H1 (cell line): ENCODE measurements around the gene RBM20. TPM values are rescaled to one million over a fixed set of nuclear protein-coding genes. Genes with fewer than 3 reads are reported as not detected.

Experiments used
- CTCF ChIA-PET: fragments of 300-600 bp; sonication (Branson Sonifier 250); formaldehyde crosslinking; loops from one replicate; lab custom pipeline; 2021; ENCODE audit not compliant: partially characterized antibody; lab: Charles Lee
- POLR2A ChIA-PET: fragments of 300-600 bp; sonication (Branson Sonifier 250); formaldehyde crosslinking; loops from one replicate; lab custom pipeline; 2021; ENCODE audit warnings: inconsistent platforms; ENCODE audit not compliant: partially characterized antibody; lab: Charles Lee
- DNase-seq, 2 experiments: peaks; one replicate each; pipeline versions ENCODE4 v3.0.0 to v3.0.0-alpha.2; 2010 to 2022; ENCODE audit warnings: low spot score in 2 of 2, low read depth in 1 of 2, mixed read lengths in 1 of 2
- FAIRE-seq: peaks from 2 replicates; lab custom pipeline; 2011; peaks lifted over from hg19 to GRCh38; lab: Jason Lieb, UNC
- H2AFZ ChIP-seq: 2 replicates; pipeline ENCODE4 v1.8.1; 2012; ENCODE audit warnings: low read length, inconsistent platforms
- H2AK5ac ChIP-seq: 2 replicates; pipeline ENCODE4 v1.6.1; 2013; ENCODE audit warnings: low read depth, low read length
- H2BK120ac ChIP-seq: replicated peaks from 2 replicates; pipeline ENCODE3; 2013; ENCODE audit warnings: low read depth, low read length, inconsistent platforms
- H2BK12ac ChIP-seq: 2 replicates; pipeline ENCODE4 v1.6.1; 2013; ENCODE audit warnings: low read depth, low read length
- H2BK15ac ChIP-seq: 2 replicates; pipeline ENCODE4 v1.6.1; 2013; ENCODE audit warnings: low read length
- H2BK20ac ChIP-seq: 2 replicates; pipeline ENCODE4 v1.6.1; 2013; ENCODE audit warnings: low read length
- H2BK5ac ChIP-seq: 2 replicates; pipeline ENCODE4 v1.6.1; 2013; ENCODE audit warnings: low read depth, low read length
- H3K14ac ChIP-seq: 2 replicates; pipeline ENCODE4 v1.6.1; 2013; ENCODE audit warnings: inconsistent platforms; ENCODE audit not compliant: insufficient read length
- H3K18ac ChIP-seq: 2 replicates; pipeline ENCODE4 v1.6.1; 2013; ENCODE audit warnings: low read length; ENCODE audit errors: extremely low read depth
- H3K23ac ChIP-seq: 2 replicates; pipeline ENCODE4 v1.6.1; 2013; ENCODE audit warnings: inconsistent platforms; ENCODE audit not compliant: insufficient read length
- H3K23me2 ChIP-seq: 2 replicates; pipeline ENCODE4 v1.6.1; 2013; ENCODE audit warnings: low read depth, low read length
- H3K27ac ChIP-seq: 2 replicates; pipeline ENCODE4 v1.6.1; 2011; ENCODE audit warnings: low read depth, low read length, inconsistent platforms
- H3K27me3 ChIP-seq, 4 experiments: replicated peaks in 1 of 4; 1 replicate in 1 of 4; 2 replicates in 3 of 4; pipeline versions ENCODE4 v1.6.1 to v1.8.1; 2011 to 2013; ENCODE audit warnings: low read length in 3 of 4, mild to moderate bottlenecking in 3 of 4, inconsistent platforms in 2 of 4, mixed read lengths in 2 of 4, moderate library complexity in 1 of 4; ENCODE audit not compliant: control insufficient read depth in 3 of 4, insufficient read depth in 3 of 4; ENCODE audit errors: extremely low read depth in 1 of 4
- H3K36me3 ChIP-seq, 4 experiments: 2 replicates each; pipeline versions ENCODE4 v1.6.1 to v1.8.1; 2011 to 2013; ENCODE audit warnings: mild to moderate bottlenecking in 4 of 4, low read length in 3 of 4, moderate library complexity in 2 of 4, control low read depth in 1 of 4, inconsistent platforms in 1 of 4; ENCODE audit not compliant: insufficient read depth in 4 of 4, control insufficient read depth in 2 of 4
- H3K4ac ChIP-seq: replicated peaks from 2 replicates; pipeline ENCODE3; 2013; ENCODE audit warnings: low read length, low read depth, mixed read lengths, inconsistent platforms; ENCODE audit not compliant: insufficient read length
- H3K4me1 ChIP-seq, 4 experiments: replicated peaks in 1 of 4; 1 replicate in 1 of 4; 2 replicates in 3 of 4; pipeline versions ENCODE4 v1.6.1 to v1.8.1; 2011 to 2013; ENCODE audit warnings: low read length in 3 of 4, inconsistent platforms in 2 of 4, mixed read lengths in 1 of 4; ENCODE audit not compliant: insufficient read depth in 4 of 4, control insufficient read depth in 3 of 4
- H3K4me2 ChIP-seq, 2 experiments: 2 replicates each; pipeline versions ENCODE4 v1.6.1 to v1.8.1; 2011 to 2013; ENCODE audit warnings: low read depth in 2 of 2, low read length in 2 of 2, control low read depth in 1 of 2, inconsistent platforms in 1 of 2, mild to moderate bottlenecking in 1 of 2; ENCODE audit not compliant: insufficient read depth in 1 of 2
- H3K4me3 ChIP-seq, 4 experiments: fragments of 200-600, 300-600 bp in 1 of 4; sonication (generic), shearing (Covaris generic), sonication (Bioruptor Twin) in 1 of 4; 2 replicates each; pipeline versions ENCODE4 v1.5.1 to v1.8.1; 2011 to 2016; ENCODE audit warnings: low read length in 4 of 4, low read depth in 3 of 4, control low read depth in 2 of 4, inconsistent platforms in 2 of 4, mild to moderate bottlenecking in 2 of 4, mixed read lengths in 1 of 4, moderate library complexity in 1 of 4; ENCODE audit not compliant: insufficient read depth in 2 of 4; ENCODE audit errors: extremely low read depth in 1 of 4
- H3K56ac ChIP-seq: replicated peaks from 2 replicates; pipeline ENCODE3; 2013; ENCODE audit warnings: low read depth, mild to moderate bottlenecking, mixed read lengths, low read length, inconsistent platforms; ENCODE audit not compliant: insufficient read length
- H3K79me1 ChIP-seq: 2 replicates; pipeline ENCODE4 v1.6.1; 2013; ENCODE audit warnings: low read depth, low read length, control low read depth
- H3K79me2 ChIP-seq, 2 experiments: 2 replicates each; pipeline versions ENCODE4 v1.6.1 to v1.8.1; 2012 to 2013; ENCODE audit warnings: low read length in 2 of 2, mild to moderate bottlenecking in 2 of 2, inconsistent platforms in 1 of 2; ENCODE audit not compliant: insufficient read depth in 2 of 2, control insufficient read depth in 1 of 2
- H3K9ac ChIP-seq, 4 experiments: replicated peaks in 1 of 4; 1 replicate in 1 of 4; 2 replicates in 3 of 4; pipeline versions ENCODE4 v1.6.1 to v1.8.1; 2011 to 2013; ENCODE audit warnings: low read depth in 3 of 4, low read length in 3 of 4, control low read depth in 2 of 4, mild to moderate bottlenecking in 2 of 4, moderate library complexity in 2 of 4, inconsistent platforms in 1 of 4; ENCODE audit errors: extremely low read depth in 1 of 4
- H3K9me3 ChIP-seq, 2 experiments: 2 replicates each; pipeline versions ENCODE4 v1.6.1 to v1.8.1; 2012 to 2013; ENCODE audit warnings: mild to moderate bottlenecking in 2 of 2, moderate library complexity in 2 of 2, control low read depth in 1 of 2, inconsistent platforms in 1 of 2, low read depth in 1 of 2, low read length in 1 of 2, mixed read lengths in 1 of 2; ENCODE audit not compliant: insufficient read depth in 2 of 2
- H4K20me1 ChIP-seq, 2 experiments: replicated peaks in 1 of 2; 2 replicates each; pipeline versions ENCODE3 to v1.8.1; 2011 to 2013; ENCODE audit warnings: inconsistent platforms in 2 of 2, low read length in 2 of 2, mild to moderate bottlenecking in 1 of 2; ENCODE audit not compliant: insufficient read depth in 2 of 2, control insufficient read depth in 1 of 2
- H4K5ac ChIP-seq: 2 replicates; pipeline ENCODE4 v1.6.1; 2013; ENCODE audit warnings: low read length, low read depth, mixed read lengths, inconsistent platforms; ENCODE audit not compliant: insufficient read length
- H4K8ac ChIP-seq: 2 replicates; pipeline ENCODE4 v1.8.0; 2013; ENCODE audit warnings: mild to moderate bottlenecking, moderate library complexity, low read length, inconsistent platforms; ENCODE audit not compliant: insufficient read depth; ENCODE audit errors: extremely low read depth
- H4K91ac ChIP-seq: replicated peaks from 2 replicates; pipeline ENCODE3; 2013; ENCODE audit warnings: low read length, mixed read lengths, inconsistent platforms; ENCODE audit not compliant: insufficient read length
- ATF2 ChIP-seq: IDR thresholded peaks from 2 replicates; pipeline ENCODE4 v1.6.1; 2012; ENCODE audit warnings: low read length, inconsistent platforms
- EGR1 ChIP-seq: IDR thresholded peaks from 2 replicates; pipeline ENCODE4 v1.6.1; 2011; ENCODE audit warnings: low read depth, low read length, borderline replicate concordance
- FOSL1 ChIP-seq: IDR thresholded peaks from 2 replicates; pipeline ENCODE4 v1.6.1; 2011; ENCODE audit warnings: mild to moderate bottlenecking, low read depth, low read length, moderate library complexity; ENCODE audit not compliant: insufficient read depth
- WGBS, 2 experiments: shearing (Covaris generic) in 1 of 2; methylation state at CpG; one replicate each; pipeline versions ENCODE4 v1.1.6 to v1.1.7; 2013 to 2015; ENCODE audit warnings: low lambda C conversion rate in 2 of 2, mixed read lengths in 2 of 2, inconsistent platforms in 1 of 2, low coverage in 1 of 2, missing lambda C conversion rate in 1 of 2; ENCODE audit not compliant: insufficient replicate concordance in 2 of 2, insufficient coverage in 1 of 2, insufficient read length in 1 of 2; ENCODE audit errors: extremely low coverage in 1 of 2, missing lambda C conversion rate in 1 of 2; 5-methylcytosine and 5-hydroxymethylcytosine counted together
- polyA plus RNA-seq, 7 experiments: library from polyadenylated mRNA; depleted of rRNA in 3 of 7; stranded (reverse) in 5 of 7; unstranded in 2 of 7; fragments of >200 nt in 5 of 7; fragments of 200-250 nt in 2 of 7; gene quantifications; 1 replicate in 5 of 7; 2 replicates in 1 of 7; 4 replicates in 1 of 7; pipeline versions ENCODE4 v1.2.1 to v1.2.3, GENCODE V29; 2011 to 2013; ENCODE audit warnings: missing spikeins in 2 of 7, mixed read lengths in 2 of 7
- total RNA-seq: library from RNA; stranded (reverse); fragmentation: NEBNext Ultra II Directional; extraction: Animal tissue kit (Norgen Biotek cat#: 25700); gene quantifications from 2 replicates; pipeline ENCODE4 v1.2.1, GENCODE V29; 2021

Gene RBM20
- total and polyA plus RNA-seq, 2 of the 8 experiments (the other 6 are each of a cell fraction or from before 2014, with no cell fraction given): 0.05 to 0.63 TPM

- WGBS, 2 experiments: 77% methylated on average over 1 of the region's 1 CpG; no CpG with 5 or more reads in 1 of the 2 experiments
- Histone ChIP-seq H3K56ac (no peak overlapping the region), H4K5ac (no peak overlapping the region), H3K4ac (no peak overlapping the region), H4K91ac (no peak overlapping the region), H3K4me3 (no peak overlapping the region), H3K27me3 (no peaks in the 10 kb centered on the region), H3K36me3 (no peaks in the 10 kb centered on the region; a peak in 1 of 8 replicates), H3K9ac (no peak overlapping the region), H2BK5ac (no peak overlapping the region), H2AFZ (no peak overlapping the region), H3K79me2 (no peaks in the 10 kb centered on the region), H2BK20ac (no peak overlapping the region), H3K4me1 (no peaks in the 10 kb centered on the region), H3K14ac (no peak overlapping the region), H3K18ac (no peak overlapping the region), H2BK12ac (no peak overlapping the region), H3K79me1 (no peaks in the 10 kb centered on the region), H3K27ac (no peak overlapping the region), H2AK5ac (no peak overlapping the region), H4K8ac (no peak overlapping the region), H4K20me1 (no peaks in the 10 kb centered on the region), H2BK15ac (no peak overlapping the region), H3K23ac (no peak overlapping the region), H2BK120ac (no peak overlapping the region), H3K9me3 (no peaks in the 10 kb centered on the region), H3K4me2 (no peak overlapping the region), H3K23me2 (no peaks in the 10 kb centered on the region; the same call in 1 of the 2 replicates)
- no peak for FAIRE-seq
- ChIA-PET CTCF (no interaction called here), POLR2A (interaction anchor here (2.8 kb wide), 1 partner anchor 11 kb away, joined by 12 read pairs; the partner anchor contains the start of gene PDCD4)
- DNase-seq: no peak
- TF ChIP-seq EGR1 (no peak), ATF2 (no peak), FOSL1 (no peak)
Observed at GRCh38 chr10:110859973-110860376, 215.8 kb downstream of the RBM20 start.
